GM19023 (cell line): ENCODE measurements around the gene KLF6.
A peak's percentile ranks its signal among the peaks of the same experiment; 100 is the strongest.

Experiments used
- ATAC-seq: cut with Tn5 transposase; IDR thresholded peaks from one replicate; pipeline ENCODE4 v1.9.1; 2021; ENCODE audit warnings: mild to moderate bottlenecking, moderate library complexity; ENCODE audit not compliant: unreplicated experiment

The KLF6 gene

GRCh38 chr10:3789621-3790020, 4.6 kb upstream of the KLF6 start:
- ATAC-seq = no peak

GRCh38 chr10:3787816-3788215, 2.8 kb upstream of the KLF6 start:
- no peak for ATAC-seq

- ATAC-seq = no peak
These were observed 2.0 kb upstream of the KLF6 start for GRCh38 chr10:3787016-3787400.

- no peak for ATAC-seq
These were observed 1.4 kb upstream of the KLF6 start for GRCh38 chr10:3786295-3787015.

GRCh38 chr10:3785851-3786271, 852 bp upstream of the KLF6 start:
- no peak for ATAC-seq

GRCh38 chr10:3785251-3785850, 342 bp upstream of the KLF6 start:
- peak; percentile 76 for ATAC-seq

- ATAC-seq = no peak
These were observed 1.2 kb downstream of the KLF6 start for GRCh38 chr10:3783682-3784432.

- ATAC-seq = peak; percentile 16
These were observed 1.7 kb downstream of the KLF6 start for GRCh38 chr10:3783316-3783681.

- no peak for ATAC-seq
These were observed 2.3 kb downstream of the KLF6 start for GRCh38 chr10:3782451-3783315.

GRCh38 chr10:3782146-3782450, 2.9 kb downstream of the KLF6 start:
- ATAC-seq = no peak

GRCh38 chr10:3781468-3782145, 3.4 kb downstream of the KLF6 start:
- ATAC-seq = no peak

- ATAC-seq = no peak
These were observed 4.1 kb downstream of the KLF6 start for GRCh38 chr10:3780771-3781467.

GRCh38 chr10:3780021-3780770, 4.8 kb downstream of the KLF6 start:
- no peak for ATAC-seq

- ATAC-seq = no peak
These were observed 5.8 kb downstream of the KLF6 start for GRCh38 chr10:3779158-3779741.

GRCh38 chr10:3778692-3779157, 6.3 kb downstream of the KLF6 start:
- no peak for ATAC-seq

- no peak for ATAC-seq
These were observed 6.9 kb downstream of the KLF6 start for GRCh38 chr10:3777981-3778691.

GRCh38 chr10:3776796-3777571, 8.0 kb downstream of the KLF6 start:
- ATAC-seq = no peak
